Loucy (cell line): ENCODE measurements around the gene SLC22A4.

ENCODE experiments used
- H2AFZ ChIP-seq: fragments of 200-600 bp; sonication (generic); 2 replicates; pipeline ENCODE4 v1.6.0; 2016; ENCODE audit warnings: antibody characterized with exemption, mild to moderate bottlenecking, low read length, moderate library complexity
- H3F3A ChIP-seq: fragments of 200-600 bp; 2 replicates; pipeline ENCODE4 v1.6.0; 2016; ENCODE audit warnings: antibody characterized with exemption, low read depth, mild to moderate bottlenecking
- H3K27me3 ChIP-seq: fragments of 200-600 bp; sonication (generic); 2 replicates; pipeline ENCODE4 v1.6.1; 2014; ENCODE audit warnings: low read length, mild to moderate bottlenecking; ENCODE audit not compliant: insufficient read depth, poor library complexity, severe bottlenecking
- H3K36me3 ChIP-seq: fragments of 200-600 bp; sonication (generic); 2 replicates; pipeline ENCODE4 v1.6.1; 2016; ENCODE audit warnings: low read length; ENCODE audit not compliant: insufficient read depth
- H3K4me1 ChIP-seq: fragments of 200-600 bp; sonication (generic); 2 replicates; pipeline ENCODE4 v1.5.1; 2014; ENCODE audit warnings: low read length, mild to moderate bottlenecking; ENCODE audit not compliant: insufficient read depth, poor library complexity, severe bottlenecking
- H3K4me2 ChIP-seq: fragments of 200-600 bp; sonication (generic); 2 replicates; pipeline ENCODE4 v1.6.0; 2014; ENCODE audit warnings: antibody characterized with exemption, low read length, low read depth, mild to moderate bottlenecking; ENCODE audit not compliant: poor library complexity, severe bottlenecking
- H3K4me3 ChIP-seq: fragments of 200-600 bp; sonication (generic); 2 replicates; pipeline ENCODE4 v1.5.1; 2014; ENCODE audit warnings: low read length, mild to moderate bottlenecking, mixed read lengths; ENCODE audit not compliant: poor library complexity, severe bottlenecking
- H3K79me2 ChIP-seq: fragments of 200-600 bp; sonication (generic); 2 replicates; pipeline ENCODE4 v1.6.1; 2014; ENCODE audit warnings: low read length; ENCODE audit not compliant: insufficient read depth
- H3K9ac ChIP-seq: fragments of 200-600 bp; sonication (generic); 2 replicates; pipeline ENCODE4 v1.6.0; 2014; ENCODE audit warnings: mild to moderate bottlenecking, low read depth, low read length, moderate library complexity; ENCODE audit not compliant: poor library complexity, severe bottlenecking
- H3K9me2 ChIP-seq: fragments of 200-600 bp; sonication (generic); replicated peaks from 2 replicates; pipeline ENCODE4 v1.6.1; 2016; ENCODE audit warnings: low read depth, low read length, mixed read lengths
- H3K9me3 ChIP-seq: fragments of 200-600 bp; sonication (generic); 2 replicates; pipeline ENCODE4 v1.6.1; 2014; ENCODE audit warnings: mild to moderate bottlenecking, antibody characterized with exemption, low read length, low read depth; ENCODE audit not compliant: insufficient read depth
- H4K20me1 ChIP-seq: fragments of 200-600 bp; sonication (generic); 2 replicates; pipeline ENCODE4 v1.6.0; 2014; ENCODE audit warnings: antibody characterized with exemption, low read length, mild to moderate bottlenecking; ENCODE audit not compliant: insufficient read depth, poor library complexity, severe bottlenecking
- EZH2phosphoT487 ChIP-seq: fragments of 200-600 bp; IDR thresholded peaks from 2 replicates; pipeline ENCODE4 v1.6.1; 2018; ENCODE audit warnings: antibody characterized with exemption, mild to moderate bottlenecking, moderate library complexity, borderline replicate concordance
- TF ChIP-seq, protein P1 (sequence below): fragments of 200-600 bp; sonication (generic); conservative IDR thresholded peaks from 2 replicates; pipeline ENCODE4 v1.5.1; 2014; ENCODE audit warnings: mild to moderate bottlenecking, antibody characterized with exemption, low read length

The SLC22A4 gene

DNA sequence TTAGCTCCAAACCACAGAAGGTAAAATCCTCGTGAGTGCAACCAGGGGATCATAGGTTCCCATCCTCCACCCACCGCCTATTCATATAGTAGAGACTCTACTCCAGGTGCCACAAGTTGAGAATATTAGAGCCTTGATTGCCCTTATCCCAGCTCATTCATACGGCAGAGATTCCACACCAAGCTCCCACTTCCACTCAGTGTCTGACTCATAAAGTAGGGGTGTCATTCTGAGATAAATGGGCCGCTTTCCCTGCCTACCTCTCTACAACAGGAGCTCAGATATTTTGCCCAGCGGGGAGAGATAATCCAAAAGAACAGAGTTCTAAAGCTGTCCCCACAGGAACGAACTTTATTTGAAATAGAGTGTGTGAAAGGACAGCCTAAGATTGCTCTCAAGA is 9.4 kb downstream of the SLC22A4 start:
- no peaks in the 10 kb centered on the region for H3K36me3 ChIP-seq
- no peaks in the 10 kb centered on the region for H3K9me2 ChIP-seq
- H3K4me3 ChIP-seq: no peak overlapping the region
- H3K4me1 ChIP-seq: no peaks in the 10 kb centered on the region
- H3K27me3 ChIP-seq: no peaks in the 10 kb centered on the region
- H3K9me3 ChIP-seq: no peaks in the 10 kb centered on the region
- no peaks in the 10 kb centered on the region for H3F3A ChIP-seq
- H4K20me1 ChIP-seq: no peaks in the 10 kb centered on the region
- no peak for TF ChIP-seq EZH2phosphoT487
- TF ChIP-seq, protein P1, sequence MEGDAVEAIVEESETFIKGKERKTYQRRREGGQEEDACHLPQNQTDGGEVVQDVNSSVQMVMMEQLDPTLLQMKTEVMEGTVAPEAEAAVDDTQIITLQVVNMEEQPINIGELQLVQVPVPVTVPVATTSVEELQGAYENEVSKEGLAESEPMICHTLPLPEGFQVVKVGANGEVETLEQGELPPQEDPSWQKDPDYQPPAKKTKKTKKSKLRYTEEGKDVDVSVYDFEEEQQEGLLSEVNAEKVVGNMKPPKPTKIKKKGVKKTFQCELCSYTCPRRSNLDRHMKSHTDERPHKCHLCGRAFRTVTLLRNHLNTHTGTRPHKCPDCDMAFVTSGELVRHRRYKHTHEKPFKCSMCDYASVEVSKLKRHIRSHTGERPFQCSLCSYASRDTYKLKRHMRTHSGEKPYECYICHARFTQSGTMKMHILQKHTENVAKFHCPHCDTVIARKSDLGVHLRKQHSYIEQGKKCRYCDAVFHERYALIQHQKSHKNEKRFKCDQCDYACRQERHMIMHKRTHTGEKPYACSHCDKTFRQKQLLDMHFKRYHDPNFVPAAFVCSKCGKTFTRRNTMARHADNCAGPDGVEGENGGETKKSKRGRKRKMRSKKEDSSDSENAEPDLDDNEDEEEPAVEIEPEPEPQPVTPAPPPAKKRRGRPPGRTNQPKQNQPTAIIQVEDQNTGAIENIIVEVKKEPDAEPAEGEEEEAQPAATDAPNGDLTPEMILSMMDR: no peak
- H3K79me2 ChIP-seq: no peaks in the 10 kb centered on the region
- no peak overlapping the region for H2AFZ ChIP-seq
- H3K9ac ChIP-seq: no peak overlapping the region
- H3K4me2 ChIP-seq: no peak overlapping the region

DNA sequence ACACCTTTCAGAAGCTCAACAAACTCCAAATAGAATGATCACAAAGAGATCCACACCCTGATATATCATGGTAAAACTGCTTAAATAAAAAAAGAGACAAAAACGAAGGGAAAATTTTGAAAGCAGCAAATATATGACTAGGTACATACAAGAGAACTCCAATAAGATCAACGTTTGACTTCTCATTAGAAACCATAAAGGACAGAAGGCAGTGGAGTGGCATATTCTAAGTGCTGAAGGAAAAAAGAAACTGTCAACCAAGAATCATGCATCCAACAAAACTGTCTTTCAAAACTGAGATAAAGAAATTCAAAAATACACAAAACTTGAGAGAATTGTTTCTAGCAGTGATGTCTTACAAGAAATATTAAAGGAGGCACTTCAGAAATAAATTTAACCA is 11.2 kb downstream of the SLC22A4 start:
- no peak overlapping the region for H3K4me2 ChIP-seq
- no peak overlapping the region for H3K4me3 ChIP-seq
- H3K27me3 ChIP-seq: no peaks in the 10 kb centered on the region
- no peaks in the 10 kb centered on the region for H3K79me2 ChIP-seq
- no peak overlapping the region for H2AFZ ChIP-seq
- H3K36me3 ChIP-seq: no peaks in the 10 kb centered on the region
- H3K4me1 ChIP-seq: no peaks in the 10 kb centered on the region
- H3K9me3 ChIP-seq: no peaks in the 10 kb centered on the region
- H3F3A ChIP-seq: no peaks in the 10 kb centered on the region
- no peak for TF ChIP-seq EZH2phosphoT487
- TF ChIP-seq, protein P1: no peak
- H3K9me2 ChIP-seq: no peaks in the 10 kb centered on the region
- H4K20me1 ChIP-seq: no peaks in the 10 kb centered on the region
- no peak overlapping the region for H3K9ac ChIP-seq

DNA sequence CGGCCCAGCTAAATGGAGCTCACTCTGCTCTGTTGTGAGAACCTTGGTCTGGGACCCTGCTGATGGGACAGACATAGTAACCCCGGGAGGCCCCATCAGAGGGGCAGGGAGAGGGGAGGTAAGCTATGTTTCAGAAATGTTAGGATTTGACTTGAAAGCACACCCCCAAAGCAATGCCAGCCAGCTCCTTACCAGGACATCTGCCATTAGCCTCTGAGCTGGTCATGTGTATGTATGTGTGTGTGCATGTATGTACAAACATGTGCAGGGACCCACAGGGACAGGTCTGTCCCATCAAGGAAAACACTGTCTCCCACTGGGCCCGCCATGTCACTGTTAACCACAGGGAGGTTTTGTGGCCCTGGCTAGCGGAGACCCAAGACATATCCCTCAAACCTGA is 14.5 kb downstream of the SLC22A4 start:
- H4K20me1 ChIP-seq: no peaks in the 10 kb centered on the region
- H3K9me3 ChIP-seq: no peaks in the 10 kb centered on the region
- no peaks in the 10 kb centered on the region for H3K27me3 ChIP-seq
- TF ChIP-seq EZH2phosphoT487: no peak
- TF ChIP-seq, protein P1: no peak
- H3K4me1 ChIP-seq: no peaks in the 10 kb centered on the region
- no peaks in the 10 kb centered on the region for H3K79me2 ChIP-seq
- H3K9ac ChIP-seq: no peak overlapping the region
- H3K36me3 ChIP-seq: no peaks in the 10 kb centered on the region
- H2AFZ ChIP-seq: no peak overlapping the region
- H3K4me3 ChIP-seq: no peak overlapping the region
- no peak overlapping the region for H3K4me2 ChIP-seq
- no peaks in the 10 kb centered on the region for H3F3A ChIP-seq
- H3K9me2 ChIP-seq: no peaks in the 10 kb centered on the region
